Activated gamma-delta T cell treated with anti-CD3 and anti-CD28 coated beads, Interleukin-2, amount 50 U/mL, for 16 hours (primary cell): ENCODE data around the gene BRSK1.
A peak's percentile ranks its signal among the peaks of the same experiment; 100 is the strongest.

Experiments
- DNase-seq: peaks from one replicate; pipeline ENCODE4 v3.0.0-alpha.2; 2020; ENCODE audit warnings: low read depth

Gene BRSK1

GRCh38 chr19:55283548-55284377, at the start of gene BRSK1:
Gene BRSK1 (plus strand): TSS chr19:55283997. CDS start chr19:55284443, 446 bp downstream.
- DNase-seq, result peak; percentile 18

- DNase-seq, result no peak
Observed at GRCh38 chr19:55238030-55238429, 45.8 kb upstream of the BRSK1 start.

GRCh38 chr19:55239004-55239403, 44.8 kb upstream of the BRSK1 start:
- DNase-seq, result no peak

- no peak for DNase-seq
Observed at GRCh38 chr19:55240713-55241020, 43.1 kb upstream of the BRSK1 start.

- no peak for DNase-seq
Observed at GRCh38 chr19:55241143-55241934, 42.5 kb upstream of the BRSK1 start.

- DNase-seq, result no peak
Observed at GRCh38 chr19:55241935-55242464, 41.8 kb upstream of the BRSK1 start.

GRCh38 chr19:55242517-55242916, 41.3 kb upstream of the BRSK1 start:
- no peak for DNase-seq

- DNase-seq, result no peak
Observed at GRCh38 chr19:55244004-55244680, 39.7 kb upstream of the BRSK1 start.

- DNase-seq, result no peak
Observed at GRCh38 chr19:55245236-55245904, 38.4 kb upstream of the BRSK1 start.

GRCh38 chr19:55246462-55247451, 37.0 kb upstream of the BRSK1 start:
- no peak for DNase-seq

- no peak for DNase-seq
Observed at GRCh38 chr19:55247621-55248099, 36.1 kb upstream of the BRSK1 start.

- DNase-seq, result no peak
Observed at GRCh38 chr19:55248166-55248675, 35.6 kb upstream of the BRSK1 start.

GRCh38 chr19:55248704-55249103, 35.1 kb upstream of the BRSK1 start:
- DNase-seq, result no peak

GRCh38 chr19:55249841-55250240, 34.0 kb upstream of the BRSK1 start:
- no peak for DNase-seq

- DNase-seq, result no peak
Observed at GRCh38 chr19:55250262-55251036, 33.3 kb upstream of the BRSK1 start.

- DNase-seq, result peak; percentile 44
Observed at GRCh38 chr19:55251341-55252081, 32.3 kb upstream of the BRSK1 start.

GRCh38 chr19:55252760-55253663, 30.8 kb upstream of the BRSK1 start:
- DNase-seq, result no peak
